ENCODE data around the gene LILRA2.
"Not testable (repeated sequence)": the region's sequence is repeated elsewhere in the genome, so short reads cannot be mapped to it uniquely, and the experiment has no call there.

LILRA2 gene

GRCh38 chr19:54620464-54620863 is 46.9 kb downstream of the LILRA2 start:
- Histone ChIP-seq H3K27ac (no peak overlapping the region), H3K9me3 (ENCODE audit: severe bottlenecking) (peaks cover 2% of the 10 kb centered on the region), H3K27me3 (ENCODE audit: insufficient read depth, low read depth, severe bottlenecking) (peaks cover 38% of the 10 kb centered on the region), H3K4me3 (ENCODE audit: low read depth, low read length) (no peak overlapping the region), H3K36me3 (no peaks in the 10 kb centered on the region)
- TF ChIP-seq, protein P1, sequence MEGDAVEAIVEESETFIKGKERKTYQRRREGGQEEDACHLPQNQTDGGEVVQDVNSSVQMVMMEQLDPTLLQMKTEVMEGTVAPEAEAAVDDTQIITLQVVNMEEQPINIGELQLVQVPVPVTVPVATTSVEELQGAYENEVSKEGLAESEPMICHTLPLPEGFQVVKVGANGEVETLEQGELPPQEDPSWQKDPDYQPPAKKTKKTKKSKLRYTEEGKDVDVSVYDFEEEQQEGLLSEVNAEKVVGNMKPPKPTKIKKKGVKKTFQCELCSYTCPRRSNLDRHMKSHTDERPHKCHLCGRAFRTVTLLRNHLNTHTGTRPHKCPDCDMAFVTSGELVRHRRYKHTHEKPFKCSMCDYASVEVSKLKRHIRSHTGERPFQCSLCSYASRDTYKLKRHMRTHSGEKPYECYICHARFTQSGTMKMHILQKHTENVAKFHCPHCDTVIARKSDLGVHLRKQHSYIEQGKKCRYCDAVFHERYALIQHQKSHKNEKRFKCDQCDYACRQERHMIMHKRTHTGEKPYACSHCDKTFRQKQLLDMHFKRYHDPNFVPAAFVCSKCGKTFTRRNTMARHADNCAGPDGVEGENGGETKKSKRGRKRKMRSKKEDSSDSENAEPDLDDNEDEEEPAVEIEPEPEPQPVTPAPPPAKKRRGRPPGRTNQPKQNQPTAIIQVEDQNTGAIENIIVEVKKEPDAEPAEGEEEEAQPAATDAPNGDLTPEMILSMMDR (IDR thresholded peaks at IDR 0.05; ENCODE audit: low read depth, low read length): no peak
- no peak for DNase-seq

- Histone ChIP-seq H3K27me3 (ENCODE audit: insufficient read depth, low read depth, severe bottlenecking) (peaks cover 32% of the 10 kb centered on the region), H3K27ac (no peak overlapping the region), H3K9me3 (ENCODE audit: severe bottlenecking) (peaks cover 2% of the 10 kb centered on the region), H3K4me3 (ENCODE audit: low read depth, low read length) (no peak overlapping the region), H3K36me3 (no peaks in the 10 kb centered on the region)
- TF ChIP-seq, protein P1 (IDR thresholded peaks at IDR 0.05; ENCODE audit: low read depth, low read length): no peak
- DNase-seq: no peak
Measured at GRCh38 chr19:54622431-54622830, 48.8 kb downstream of the LILRA2 start.

DNA sequence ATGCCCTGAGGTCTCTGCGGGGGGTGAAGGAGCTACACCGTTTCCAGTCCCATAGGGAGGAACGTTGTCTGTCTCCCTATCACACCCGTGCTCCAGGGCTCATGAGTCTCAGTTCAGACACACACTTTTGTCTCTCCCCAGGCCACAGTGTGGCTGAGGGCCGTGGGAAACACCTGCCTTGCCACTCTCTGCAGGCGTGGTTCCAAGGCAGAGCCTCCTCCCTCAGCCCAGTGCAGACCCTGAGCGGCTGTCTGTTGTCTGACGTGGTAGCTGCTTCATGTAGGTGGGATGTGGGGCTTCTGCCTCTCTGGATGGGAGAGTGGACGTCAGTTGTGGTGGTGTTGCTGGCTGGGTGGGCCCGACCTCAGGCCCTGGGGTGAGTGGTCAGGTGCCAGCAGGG is 50.6 kb downstream of the LILRA2 start:
- not testable (repeated sequence) for H3K27ac ChIP-seq; DNase-seq; H3K9me3 ChIP-seq (ENCODE audit: severe bottlenecking); H3K36me3 ChIP-seq; H3K4me3 ChIP-seq (ENCODE audit: low read depth, low read length)
- H3K27me3 ChIP-seq (ENCODE audit: insufficient read depth, low read depth, severe bottlenecking): peaks cover 37% of the 10 kb centered on the region

GRCh38 chr19:54624934-54625730 is 51.5 kb downstream of the LILRA2 start:
- not testable (repeated sequence) for H3K27ac ChIP-seq; DNase-seq; H3K4me3 ChIP-seq (ENCODE audit: low read depth, low read length); H3K36me3 ChIP-seq; H3K9me3 ChIP-seq (ENCODE audit: severe bottlenecking)
- peaks cover 45% of the 10 kb centered on the region for H3K27me3 ChIP-seq (ENCODE audit: insufficient read depth, low read depth, severe bottlenecking)

DNA sequence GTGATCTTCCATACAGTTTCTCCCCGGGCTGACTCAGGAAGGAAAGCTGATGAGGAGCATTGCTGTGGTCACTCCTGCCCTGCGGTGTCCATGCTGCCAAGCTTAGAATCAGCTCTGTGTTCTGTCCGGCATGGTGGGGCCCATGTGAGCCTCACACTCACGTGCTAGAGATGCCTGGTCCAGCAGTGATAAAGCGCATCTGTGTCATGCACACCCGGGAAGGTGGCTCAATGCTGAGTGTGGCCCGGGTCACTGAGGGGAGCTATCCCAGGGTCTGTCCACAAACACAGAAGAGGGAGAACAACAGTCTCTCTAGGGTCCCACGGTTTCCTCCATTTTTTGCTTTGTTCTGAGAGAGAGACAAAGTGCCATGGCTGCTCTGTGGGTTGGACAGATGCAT is 53.2 kb downstream of the LILRA2 start:
- Histone ChIP-seq H3K36me3 (no peaks in the 10 kb centered on the region), H3K9me3 (ENCODE audit: severe bottlenecking) (no peaks in the 10 kb centered on the region), H3K27me3 (ENCODE audit: insufficient read depth, low read depth, severe bottlenecking) (peaks cover 38% of the 10 kb centered on the region), H3K27ac (no peak overlapping the region), H3K4me3 (ENCODE audit: low read depth, low read length) (no peak overlapping the region)
- no peak for DNase-seq
- TF ChIP-seq, protein P1 (IDR thresholded peaks at IDR 0.05; ENCODE audit: low read depth, low read length): no peak

- H3K9me3 ChIP-seq (ENCODE audit: severe bottlenecking); H3K36me3 ChIP-seq; H3K4me3 ChIP-seq (ENCODE audit: low read depth, low read length); DNase-seq; H3K27ac ChIP-seq: not testable (repeated sequence)
- H3K27me3 ChIP-seq (ENCODE audit: insufficient read depth, low read depth, severe bottlenecking): peaks cover 29% of the 10 kb centered on the region
Measured at GRCh38 chr19:54627912-54628311, 54.3 kb downstream of the LILRA2 start.

DNA sequence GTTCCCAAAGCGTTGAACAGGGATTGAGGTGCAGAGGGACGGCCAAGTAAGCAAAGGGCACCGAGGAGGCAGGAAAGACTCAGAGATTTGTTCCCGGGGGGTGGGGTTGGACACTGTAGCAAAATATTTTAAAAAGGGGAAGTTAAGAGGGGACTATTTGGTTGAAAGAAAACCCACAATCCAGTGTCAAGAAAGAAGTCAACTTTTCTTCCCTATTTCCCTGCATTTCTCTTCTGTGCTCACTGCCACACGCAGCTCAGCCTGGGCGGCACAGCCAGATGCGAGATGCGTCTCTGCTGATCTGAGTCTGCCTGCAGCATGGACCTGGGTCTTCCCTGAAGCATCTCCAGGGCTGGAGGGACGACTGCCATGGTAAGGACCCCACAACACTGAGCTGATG is 56.7 kb downstream of the LILRA2 start, which contains the start of gene LILRB1:
Gene LILRB1 (plus strand): TSS at position 223 of the 400 bp plus-strand sequence. CDS start 590 bp downstream, outside the sequence.
- H3K4me3 ChIP-seq (ENCODE audit: low read depth, low read length); H3K27ac ChIP-seq; H3K36me3 ChIP-seq; DNase-seq; H3K9me3 ChIP-seq (ENCODE audit: severe bottlenecking): not testable (repeated sequence)
- peaks cover 34% of the 10 kb centered on the region for H3K27me3 ChIP-seq (ENCODE audit: insufficient read depth, low read depth, severe bottlenecking)

DNA sequence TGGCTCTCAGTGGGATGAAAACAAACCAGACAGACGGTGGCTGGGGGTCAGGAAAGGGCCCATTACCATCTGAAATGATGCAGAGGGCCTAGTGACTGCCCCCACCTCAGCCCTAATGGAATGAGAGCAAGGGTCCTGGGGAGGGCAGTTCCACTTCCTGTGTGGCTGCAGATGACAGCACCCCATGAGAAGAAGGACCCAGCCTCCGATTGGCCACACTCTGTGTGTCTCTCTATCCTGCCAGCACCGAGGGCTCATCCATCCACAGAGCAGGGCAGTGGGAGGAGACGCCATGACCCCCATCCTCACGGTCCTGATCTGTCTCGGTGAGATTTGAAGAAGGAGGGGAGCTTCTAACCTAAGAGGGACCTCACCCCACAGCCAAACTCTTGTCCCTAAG is 57.2 kb downstream of the LILRA2 start:
- no peak for DNase-seq
- H3K27me3 ChIP-seq (ENCODE audit: insufficient read depth, low read depth, severe bottlenecking): peaks cover 34% of the 10 kb centered on the region
- no peak overlapping the region for H3K4me3 ChIP-seq (ENCODE audit: low read depth, low read length)
- TF ChIP-seq, protein P1 (IDR thresholded peaks at IDR 0.05; ENCODE audit: low read depth, low read length): no peak
- H3K36me3 ChIP-seq: no peaks in the 10 kb centered on the region
- H3K9me3 ChIP-seq (ENCODE audit: severe bottlenecking): no peaks in the 10 kb centered on the region
- H3K27ac ChIP-seq: no peak overlapping the region

GRCh38 chr19:54631489-54632337 is 58.1 kb downstream of the LILRA2 start:
- H3K9me3 ChIP-seq (ENCODE audit: severe bottlenecking); H3K4me3 ChIP-seq (ENCODE audit: low read depth, low read length); DNase-seq; H3K36me3 ChIP-seq; H3K27ac ChIP-seq: not testable (repeated sequence)
- peaks cover 33% of the 10 kb centered on the region for H3K27me3 ChIP-seq (ENCODE audit: insufficient read depth, low read depth, severe bottlenecking)

- not testable (repeated sequence) for H3K9me3 ChIP-seq (ENCODE audit: severe bottlenecking)
Measured at GRCh38 chr19:54632517-54632916, 58.9 kb downstream of the LILRA2 start.

More at GRCh38 chr19:54632517-54632916, 58.9 kb downstream of the LILRA2 start:
- not testable (repeated sequence) for H3K4me3 ChIP-seq (ENCODE audit: low read depth, low read length); H3K27ac ChIP-seq; DNase-seq; H3K36me3 ChIP-seq
- peaks cover 32% of the 10 kb centered on the region for H3K27me3 ChIP-seq (ENCODE audit: insufficient read depth, low read depth, severe bottlenecking)

All from WERI-Rb-1 (cell line).